ENCODE measurements around the gene EEF1AKMT2.

DNA sequence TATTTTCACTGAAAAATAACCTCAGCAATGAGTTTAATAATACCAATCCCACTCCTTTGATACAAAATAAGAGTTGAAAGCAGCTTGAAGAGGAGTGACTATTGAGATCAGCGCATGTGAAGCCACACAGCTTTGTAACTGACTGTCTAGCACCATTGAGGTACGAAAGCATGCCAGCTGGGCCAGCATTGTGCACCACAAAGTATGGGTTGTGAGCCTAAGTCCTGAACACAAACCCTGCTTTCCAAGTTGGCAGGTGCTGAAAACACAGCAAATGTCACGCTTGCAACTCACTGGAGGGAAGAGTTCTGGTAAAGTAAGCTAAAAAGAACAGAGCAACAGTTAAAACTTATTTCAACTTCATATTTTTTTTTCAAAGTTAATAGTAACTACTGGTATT is 43.5 kb downstream of the EEF1AKMT2 start:
- TF ChIP-seq, protein P1, sequence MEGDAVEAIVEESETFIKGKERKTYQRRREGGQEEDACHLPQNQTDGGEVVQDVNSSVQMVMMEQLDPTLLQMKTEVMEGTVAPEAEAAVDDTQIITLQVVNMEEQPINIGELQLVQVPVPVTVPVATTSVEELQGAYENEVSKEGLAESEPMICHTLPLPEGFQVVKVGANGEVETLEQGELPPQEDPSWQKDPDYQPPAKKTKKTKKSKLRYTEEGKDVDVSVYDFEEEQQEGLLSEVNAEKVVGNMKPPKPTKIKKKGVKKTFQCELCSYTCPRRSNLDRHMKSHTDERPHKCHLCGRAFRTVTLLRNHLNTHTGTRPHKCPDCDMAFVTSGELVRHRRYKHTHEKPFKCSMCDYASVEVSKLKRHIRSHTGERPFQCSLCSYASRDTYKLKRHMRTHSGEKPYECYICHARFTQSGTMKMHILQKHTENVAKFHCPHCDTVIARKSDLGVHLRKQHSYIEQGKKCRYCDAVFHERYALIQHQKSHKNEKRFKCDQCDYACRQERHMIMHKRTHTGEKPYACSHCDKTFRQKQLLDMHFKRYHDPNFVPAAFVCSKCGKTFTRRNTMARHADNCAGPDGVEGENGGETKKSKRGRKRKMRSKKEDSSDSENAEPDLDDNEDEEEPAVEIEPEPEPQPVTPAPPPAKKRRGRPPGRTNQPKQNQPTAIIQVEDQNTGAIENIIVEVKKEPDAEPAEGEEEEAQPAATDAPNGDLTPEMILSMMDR (IDR thresholded peaks at IDR 0.05; ENCODE audit: low read depth, low read length, poor library complexity, severe bottlenecking), result no peak
- TF ChIP-seq EZH2phosphoT487 (IDR thresholded peaks at IDR 0.05; ENCODE audit: borderline replicate concordance, low read length), result no peak
